ENCODE data around the gene TMEM52.

Gene TMEM52

GRCh38 chr1:1919304-1920056 lies 401 bp upstream of the TMEM52 start (continued):
- TF ChIP-seq, protein P1, sequence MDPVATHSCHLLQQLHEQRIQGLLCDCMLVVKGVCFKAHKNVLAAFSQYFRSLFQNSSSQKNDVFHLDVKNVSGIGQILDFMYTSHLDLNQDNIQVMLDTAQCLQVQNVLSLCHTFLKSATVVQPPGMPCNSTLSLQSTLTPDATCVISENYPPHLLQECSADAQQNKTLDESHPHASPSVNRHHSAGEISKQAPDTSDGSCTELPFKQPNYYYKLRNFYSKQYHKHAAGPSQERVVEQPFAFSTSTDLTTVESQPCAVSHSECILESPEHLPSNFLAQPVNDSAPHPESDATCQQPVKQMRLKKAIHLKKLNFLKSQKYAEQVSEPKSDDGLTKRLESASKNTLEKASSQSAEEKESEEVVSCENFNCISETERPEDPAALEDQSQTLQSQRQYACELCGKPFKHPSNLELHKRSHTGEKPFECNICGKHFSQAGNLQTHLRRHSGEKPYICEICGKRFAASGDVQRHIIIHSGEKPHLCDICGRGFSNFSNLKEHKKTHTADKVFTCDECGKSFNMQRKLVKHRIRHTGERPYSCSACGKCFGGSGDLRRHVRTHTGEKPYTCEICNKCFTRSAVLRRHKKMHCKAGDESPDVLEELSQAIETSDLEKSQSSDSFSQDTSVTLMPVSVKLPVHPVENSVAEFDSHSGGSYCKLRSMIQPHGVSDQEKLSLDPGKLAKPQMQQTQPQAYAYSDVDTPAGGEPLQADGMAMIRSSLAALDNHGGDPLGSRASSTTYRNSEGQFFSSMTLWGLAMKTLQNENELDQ (tag by site-specific recombination; IDR thresholded peaks at IDR 0.05; ENCODE audit: low read depth): no peak
- TF ChIP-seq ZNF558 (tag by site-specific recombination; IDR thresholded peaks at IDR 0.05) (no peak), ZNF658 (tag by site-specific recombination; IDR thresholded peaks at IDR 0.05) (no peak), ZBTB8A (tag by site-specific recombination; IDR thresholded peaks at IDR 0.05) (peak; percentile 96), PRDM1 (tag by site-specific recombination; IDR thresholded peaks at IDR 0.05) (no peak), HOXC10 (CRISPR knock-in tag; IDR thresholded peaks at IDR 0.05) (no peak), ZNF585B (tag by site-specific recombination; IDR thresholded peaks at IDR 0.05) (no peak), ZNF354C (tag by site-specific recombination; IDR thresholded peaks at IDR 0.05; ENCODE audit: borderline replicate concordance, low read depth) (no peak), ZNF174 (tag by site-specific recombination; IDR thresholded peaks at IDR 0.05) (no peak), WT1 (tag by site-specific recombination; IDR thresholded peaks at IDR 0.05) (no peak), FEZF1 (tag by site-specific recombination; IDR thresholded peaks at IDR 0.05) (no peak), PRDM2 (tag by site-specific recombination; IDR thresholded peaks at IDR 0.05; ENCODE audit: borderline replicate concordance) (no peak), ZNF10 (tag by site-specific recombination; IDR thresholded peaks at IDR 0.05) (no peak), ZBTB17 (tag by site-specific recombination; IDR thresholded peaks at IDR 0.05) (no peak), OVOL3 (tag by site-specific recombination; IDR thresholded peaks at IDR 0.05) (no peak), KLF17 (tag by site-specific recombination; IDR thresholded peaks at IDR 0.05) (no peak; the same call in 1 of the 2 replicates), ZNF544 (tag by site-specific recombination; IDR thresholded peaks at IDR 0.05) (no peak), BCL6B (tag by site-specific recombination; IDR thresholded peaks at IDR 0.05) (no peak), ZNF777 (tag by site-specific recombination; IDR thresholded peaks at IDR 0.05; ENCODE audit: borderline replicate concordance) (no peak), ZNF302 (tag by site-specific recombination; IDR thresholded peaks at IDR 0.05; ENCODE audit: low read depth) (no peak), ZNF768 (tag by site-specific recombination; IDR thresholded peaks at IDR 0.05) (no peak), ZNF140 (tag by site-specific recombination; IDR thresholded peaks at IDR 0.05) (no peak), ZNF704 (tag by site-specific recombination; IDR thresholded peaks at IDR 0.05) (no peak), ZNF391 (tag by site-specific recombination; IDR thresholded peaks at IDR 0.05; ENCODE audit: borderline replicate concordance, low read depth) (no peak), KLF9 (tag by site-specific recombination; IDR thresholded peaks at IDR 0.05; ENCODE audit: low read depth) (peak; percentile 100)
- TF ChIP-seq, protein P2, sequence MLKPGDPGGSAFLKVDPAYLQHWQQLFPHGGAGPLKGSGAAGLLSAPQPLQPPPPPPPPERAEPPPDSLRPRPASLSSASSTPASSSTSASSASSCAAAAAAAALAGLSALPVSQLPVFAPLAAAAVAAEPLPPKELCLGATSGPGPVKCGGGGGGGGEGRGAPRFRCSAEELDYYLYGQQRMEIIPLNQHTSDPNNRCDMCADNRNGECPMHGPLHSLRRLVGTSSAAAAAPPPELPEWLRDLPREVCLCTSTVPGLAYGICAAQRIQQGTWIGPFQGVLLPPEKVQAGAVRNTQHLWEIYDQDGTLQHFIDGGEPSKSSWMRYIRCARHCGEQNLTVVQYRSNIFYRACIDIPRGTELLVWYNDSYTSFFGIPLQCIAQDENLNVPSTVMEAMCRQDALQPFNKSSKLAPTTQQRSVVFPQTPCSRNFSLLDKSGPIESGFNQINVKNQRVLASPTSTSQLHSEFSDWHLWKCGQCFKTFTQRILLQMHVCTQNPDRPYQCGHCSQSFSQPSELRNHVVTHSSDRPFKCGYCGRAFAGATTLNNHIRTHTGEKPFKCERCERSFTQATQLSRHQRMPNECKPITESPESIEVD (tag by site-specific recombination; IDR thresholded peaks at IDR 0.05): no peak
